H9 (cell line): ENCODE results near the gene KCTD7. TPM values are rescaled to one million over a fixed set of nuclear protein-coding genes. Genes with fewer than 3 reads are reported as not detected.

Experiments used
- DNase-seq: peaks from one replicate; pipeline ENCODE4 v3.0.0-alpha.2; 2017
- H2AFZ ChIP-seq: one replicate; pipeline ENCODE4 v1.6.1; 2013; ENCODE audit warnings: mild to moderate bottlenecking, low read length, control low read depth, moderate library complexity
- H2AK5ac ChIP-seq: 2 replicates; pipeline ENCODE4 v1.6.1; 2013; ENCODE audit warnings: low read length, control low read depth, mixed read lengths; ENCODE audit not compliant: insufficient read length
- H2BK120ac ChIP-seq: one replicate; pipeline ENCODE4 v1.6.1; 2013; ENCODE audit warnings: low read depth, mild to moderate bottlenecking, low read length, control low read depth, inconsistent platforms; ENCODE audit not compliant: poor library complexity, severe bottlenecking
- H2BK12ac ChIP-seq: 2 replicates; pipeline ENCODE4 v1.6.1; 2013; ENCODE audit warnings: low read length, control low read depth, mixed read lengths, low read depth; ENCODE audit not compliant: insufficient read length
- H2BK15ac ChIP-seq: 2 replicates; pipeline ENCODE4 v1.6.1; 2013; ENCODE audit warnings: low read depth, low read length, control low read depth
- H2BK20ac ChIP-seq: one replicate; pipeline ENCODE4 v1.6.1; 2013; ENCODE audit warnings: low read depth, mild to moderate bottlenecking, low read length, control low read depth, inconsistent platforms; ENCODE audit not compliant: poor library complexity, severe bottlenecking
- H2BK5ac ChIP-seq: 2 replicates; pipeline ENCODE4 v1.6.1; 2013; ENCODE audit warnings: low read length, control low read depth, mixed read lengths; ENCODE audit not compliant: insufficient read length
- H3K14ac ChIP-seq: 2 replicates; pipeline ENCODE4 v1.6.1; 2013; ENCODE audit warnings: low read length, control low read depth; ENCODE audit not compliant: insufficient read depth
- H3K18ac ChIP-seq: 2 replicates; pipeline ENCODE4 v1.6.1; 2013; ENCODE audit warnings: low read depth, mild to moderate bottlenecking, mixed read lengths, low read length, control low read depth; ENCODE audit not compliant: insufficient read length
- H3K23ac ChIP-seq: 2 replicates; pipeline ENCODE4 v1.6.1; 2013; ENCODE audit warnings: low read length, control low read depth, mixed read lengths, low read depth; ENCODE audit not compliant: insufficient read length
- H3K23me2 ChIP-seq: 2 replicates; pipeline ENCODE4 v1.6.1; 2013; ENCODE audit warnings: low read depth, mild to moderate bottlenecking, mixed read lengths, low read length, control low read depth; ENCODE audit not compliant: insufficient read length, poor library complexity, severe bottlenecking
- H3K27ac ChIP-seq: 2 replicates; pipeline ENCODE4 v1.5.1; 2013; ENCODE audit warnings: low read length, control low read depth, mixed read lengths, low read depth; ENCODE audit not compliant: insufficient read length
- H3K27me3 ChIP-seq: 2 replicates; pipeline ENCODE4 v1.6.1; 2013; ENCODE audit warnings: low read length, control low read depth, inconsistent platforms; ENCODE audit not compliant: insufficient read depth
- H3K4ac ChIP-seq: 2 replicates; pipeline ENCODE4 v1.6.1; 2013; ENCODE audit warnings: low read depth, mild to moderate bottlenecking, control low read depth, inconsistent platforms, low read length, moderate library complexity
- H3K4me1 ChIP-seq: 2 replicates; pipeline ENCODE4 v1.6.1; 2013; ENCODE audit warnings: low read length, control low read depth, inconsistent platforms; ENCODE audit not compliant: insufficient read depth
- H3K4me2 ChIP-seq: 2 replicates; pipeline ENCODE4 v1.6.1; 2013; ENCODE audit warnings: low read length, control low read depth, mixed read lengths; ENCODE audit not compliant: insufficient read length, insufficient read depth
- H3K56ac ChIP-seq: 2 replicates; pipeline ENCODE4 v1.6.1; 2013; ENCODE audit warnings: low read depth, mild to moderate bottlenecking, mixed read lengths, low read length, control low read depth; ENCODE audit not compliant: insufficient read length
- H3K79me1 ChIP-seq: 2 replicates; pipeline ENCODE4 v1.6.1; 2013; ENCODE audit warnings: low read depth, mild to moderate bottlenecking, moderate library complexity, low read length, control low read depth, inconsistent platforms; ENCODE audit not compliant: insufficient read depth, poor library complexity, severe bottlenecking
- H3K79me2 ChIP-seq: 2 replicates; pipeline ENCODE4 v1.6.1; 2013; ENCODE audit warnings: low read length, control low read depth, inconsistent platforms; ENCODE audit not compliant: insufficient read depth
- H3K9ac ChIP-seq: 2 replicates; pipeline ENCODE4 v1.6.1; 2013; ENCODE audit warnings: low read length, control low read depth, mixed read lengths; ENCODE audit not compliant: insufficient read length; ENCODE audit errors: extremely low read depth
- H3K9me3 ChIP-seq: one replicate; pipeline ENCODE4 v1.6.1; 2013; ENCODE audit warnings: low read depth, low read length, inconsistent platforms; ENCODE audit not compliant: control insufficient read depth
- H3T11ph ChIP-seq: one replicate; pipeline ENCODE4 v1.6.1; 2013; ENCODE audit warnings: mild to moderate bottlenecking, low read length, control low read depth, inconsistent platforms
- H4K20me1 ChIP-seq: one replicate; pipeline ENCODE4 v1.6.1; 2013; ENCODE audit not compliant: control insufficient read depth, insufficient read length, insufficient read depth
- H4K5ac ChIP-seq: 2 replicates; pipeline ENCODE4 v1.6.1; 2013; ENCODE audit warnings: low read depth, mild to moderate bottlenecking, mixed read lengths, low read length, control low read depth; ENCODE audit not compliant: insufficient read length
- H4K8ac ChIP-seq: replicated peaks from 2 replicates; pipeline ENCODE4 v1.6.1; 2013; ENCODE audit warnings: low read length, control low read depth, mixed read lengths, low read depth; ENCODE audit not compliant: insufficient read length
- H4K91ac ChIP-seq: 2 replicates; pipeline ENCODE4 v1.6.1; 2013; ENCODE audit warnings: low read depth, mild to moderate bottlenecking, moderate library complexity, mixed read lengths, low read length, control low read depth; ENCODE audit not compliant: insufficient read length
- H3K27ac Mint-ChIP-seq, 3 experiments: 2 replicates in 2 of 3; 3 replicates in 1 of 3; pipeline ENCODE4 v1.8.0; 2020 to 2021; ENCODE audit warnings: mixed read lengths in 3 of 3, mild to moderate bottlenecking in 1 of 3, moderate library complexity in 1 of 3
- H3K27me3 Mint-ChIP-seq: 2 replicates; pipeline ENCODE4 v1.8.0; 2021; ENCODE audit warnings: low read depth, mild to moderate bottlenecking, moderate library complexity, mixed read lengths
- H3K36me3 Mint-ChIP-seq, 3 experiments: 2 replicates in 2 of 3; 3 replicates in 1 of 3; pipeline ENCODE4 v1.8.0; 2020 to 2021; ENCODE audit warnings: low read depth in 3 of 3, mixed read lengths in 3 of 3; ENCODE audit not compliant: insufficient read depth in 1 of 3
- H3K4me1 Mint-ChIP-seq, 2 experiments: 2 replicates each; pipeline ENCODE4 v1.8.0; 2020; ENCODE audit warnings: mixed read lengths in 2 of 2
- H3K4me3 Mint-ChIP-seq, 2 experiments: 2 replicates in 1 of 2; 3 replicates in 1 of 2; pipeline ENCODE4 v1.8.0; 2020 to 2021; ENCODE audit warnings: mild to moderate bottlenecking in 2 of 2, mixed read lengths in 2 of 2, moderate library complexity in 1 of 2
- H3K9me3 Mint-ChIP-seq, 2 experiments: 2 replicates in 1 of 2; 3 replicates in 1 of 2; pipeline ENCODE4 v1.8.0; 2020; ENCODE audit warnings: mild to moderate bottlenecking in 2 of 2, mixed read lengths in 2 of 2, moderate library complexity in 1 of 2
- CTCF ChIP-seq: fragments of 200-600 bp; sonication (generic); conservative IDR thresholded peaks from 3 replicates; pipeline ENCODE4 v1.8.0; 2021; ENCODE audit warnings: antibody characterized with exemption, mild to moderate bottlenecking
- WGBS: extraction: QIAGEN DNeasy Blood & Tissue Kit; methylation state at CpG from one replicate; pipeline ENCODE4 v1.1.7; 2013; ENCODE audit warnings: missing lambda C conversion rate, low lambda C conversion rate, mixed read lengths; ENCODE audit not compliant: insufficient read length; ENCODE audit errors: extremely low coverage; 5-methylcytosine and 5-hydroxymethylcytosine counted together
- total RNA-seq: library from RNA; stranded (reverse); gene quantifications from 2 replicates; pipeline ENCODE4 v1.2.1, GENCODE V29; 2021

Gene KCTD7
- total RNA-seq, 1 experiment from 2014 or later, result 8.9 TPM

DNA sequence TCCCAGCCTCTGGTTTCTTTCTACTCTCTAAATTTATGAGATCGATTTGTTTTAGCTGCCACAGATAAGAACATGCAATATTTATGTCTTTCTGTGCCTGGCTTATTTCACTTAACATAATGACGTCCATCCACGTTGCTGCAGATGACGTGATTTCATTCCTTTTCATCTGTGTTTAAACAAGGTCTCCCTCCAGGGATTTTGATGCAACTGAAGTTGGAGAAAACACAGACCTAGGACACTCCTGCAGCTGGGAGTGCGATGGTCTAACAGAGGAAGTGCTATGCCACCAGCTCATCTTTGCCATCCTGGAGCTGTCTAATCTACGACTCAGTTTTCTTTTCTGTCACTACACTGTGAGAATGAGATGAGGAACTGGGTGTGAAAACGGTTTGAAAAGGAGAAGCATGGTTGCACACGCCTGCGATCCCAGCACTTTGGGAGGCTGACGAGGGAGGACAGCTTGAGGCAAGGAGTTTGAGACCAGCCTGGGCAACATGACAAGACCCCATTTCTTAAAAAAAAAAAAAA lies 1.5 kb upstream of the KCTD7 start:
- H3K79me2 ChIP-seq, result no peaks in the 10 kb centered on the region
- H2BK20ac ChIP-seq, result no peak overlapping the region
- H3T11ph ChIP-seq, result no peak overlapping the region
- no peak overlapping the region for H3K56ac ChIP-seq
- Mint-ChIP-seq H3K4me3 (peak overlapping the region; percentile 45 to 70; a peak in 3 of 5 replicates), H3K27ac (no peak overlapping the region), H3K4me1 (peaks cover 8 to 11% of the 10 kb centered on the region in 2 experiments; a peak in 3 of 4 replicates), H3K27me3 (peaks cover 1% of the 10 kb centered on the region; the same call in 1 of the 2 replicates), H3K9me3 (peaks cover 0 to 3% of the 10 kb centered on the region in 2 experiments; a peak in 2 of 5 replicates), H3K36me3 (peaks cover 3 to 9% (median 7%) of the 10 kb centered on the region in 3 experiments; a peak in 5 of 7 replicates)
- no peaks in the 10 kb centered on the region for H3K27me3 ChIP-seq
- H3K14ac ChIP-seq, result no peak overlapping the region
- no peak for TF ChIP-seq CTCF
- no peak overlapping the region for H4K8ac ChIP-seq
- no peak overlapping the region for H4K91ac ChIP-seq
- WGBS, result no CpG with 5 or more reads among the region's 10 CpGs
- H2BK120ac ChIP-seq, result no peak overlapping the region
- no peak overlapping the region for H3K4me2 ChIP-seq
- H3K27ac ChIP-seq, result no peak overlapping the region
- DNase-seq, result no peak
- H3K18ac ChIP-seq, result no peak overlapping the region
- H2BK15ac ChIP-seq, result no peak overlapping the region
- no peak overlapping the region for H2AFZ ChIP-seq
- no peak overlapping the region for H3K4ac ChIP-seq
- H3K23ac ChIP-seq, result no peak overlapping the region
- H2AK5ac ChIP-seq, result no peak overlapping the region
- H2BK5ac ChIP-seq, result no peak overlapping the region
- no peaks in the 10 kb centered on the region for H3K4me1 ChIP-seq
- H4K20me1 ChIP-seq, result no peaks in the 10 kb centered on the region
- no peak overlapping the region for H4K5ac ChIP-seq
- H3K9ac ChIP-seq, result no peak overlapping the region
- no peaks in the 10 kb centered on the region for H3K79me1 ChIP-seq
- H3K9me3 ChIP-seq, result no peaks in the 10 kb centered on the region
- peaks cover 11% of the 10 kb centered on the region for H3K23me2 ChIP-seq
- H2BK12ac ChIP-seq, result no peak overlapping the region
